ENCODE results near the gene OR1L6. TPM values are rescaled to one million over a fixed set of nuclear protein-coding genes. Genes with fewer than 3 reads are reported as not detected.

OR1L6 gene
- total RNA-seq, 1 experiment from 2014 or later: not detected

DNA sequence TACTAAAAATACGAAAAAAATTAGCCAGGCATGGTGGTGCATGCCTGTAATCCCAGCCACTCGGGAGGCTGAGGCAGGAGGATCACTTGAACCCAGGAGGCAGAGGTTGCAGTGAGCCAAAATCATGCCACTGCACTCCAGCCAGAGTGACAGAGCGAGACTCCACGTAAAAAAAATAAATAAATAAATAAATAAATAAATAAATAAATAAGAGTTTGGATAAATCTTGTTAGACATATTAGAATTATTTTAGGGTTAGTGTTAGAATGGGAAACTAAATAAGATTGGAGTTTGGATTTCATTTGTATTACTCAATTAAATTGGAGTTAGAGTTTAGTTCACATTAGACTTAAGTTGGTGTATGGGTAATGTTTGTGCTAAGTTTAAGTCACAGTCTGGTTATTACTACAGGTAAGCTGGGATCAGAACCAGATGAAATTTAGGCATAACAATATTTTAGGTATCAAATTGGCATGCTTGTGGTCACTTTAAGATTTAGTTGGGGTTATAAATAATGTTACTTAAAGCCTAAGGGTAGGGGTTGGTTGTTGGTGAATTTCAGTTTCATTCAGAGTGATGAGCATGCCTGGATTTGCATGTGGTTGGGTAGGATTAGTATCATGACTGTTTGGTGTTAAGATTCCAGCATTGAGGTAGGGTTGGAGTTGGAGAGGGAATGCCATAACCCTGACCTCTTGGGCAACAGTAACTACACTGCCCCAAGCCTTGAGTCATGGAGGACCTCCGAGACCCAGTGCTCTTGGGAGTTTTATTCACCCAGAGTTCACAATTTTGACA lies 50.0 kb downstream of the OR1L6 start:
- H3K27me3 ChIP-seq: no peaks in the 10 kb centered on the region
- H3K36me3 ChIP-seq: no peaks in the 10 kb centered on the region
- H3K4me3 ChIP-seq: no peak overlapping the region
- no peaks in the 10 kb centered on the region for H3K9me3 ChIP-seq
- no peak for DNase-seq

DNA sequence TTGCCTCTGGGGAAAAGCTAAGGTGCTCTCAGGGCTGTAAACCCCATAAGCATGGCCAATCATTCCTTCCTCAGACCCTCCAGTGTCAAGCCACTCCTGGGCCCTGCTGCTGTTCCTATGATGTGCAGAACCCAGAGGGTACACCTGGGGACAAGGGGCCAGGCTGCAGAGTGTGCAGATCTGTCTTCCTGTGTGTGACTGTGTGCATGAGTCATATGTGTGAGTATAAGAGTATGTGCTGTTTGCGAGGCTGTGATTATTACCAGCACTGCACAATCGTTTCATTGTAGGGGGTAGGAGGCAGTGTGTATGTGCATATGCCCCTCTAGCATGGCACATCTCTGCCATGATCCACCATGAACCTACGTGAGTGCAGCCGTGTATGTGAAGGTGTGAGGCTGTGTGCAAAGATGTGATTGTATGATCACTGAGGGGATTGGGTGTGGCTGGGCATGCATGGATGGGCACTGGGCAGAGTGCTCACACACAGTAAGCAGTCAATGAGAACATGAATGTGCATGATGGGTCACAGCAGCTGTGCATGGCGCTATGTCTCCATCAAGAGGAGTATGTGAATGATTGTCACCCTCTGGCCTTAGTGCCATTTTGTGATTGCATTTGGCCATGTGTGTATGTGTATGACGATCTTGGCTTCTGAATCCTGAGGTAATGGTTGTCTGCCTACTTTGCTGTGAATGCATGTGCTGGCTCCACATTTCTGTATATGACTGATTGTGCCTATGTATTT lies 55.4 kb downstream of the OR1L6 start:
- Histone ChIP-seq H3K4me3 (no peak overlapping the region), H3K9me3 (no peaks in the 10 kb centered on the region), H3K36me3 (no peaks in the 10 kb centered on the region), H3K27me3 (no peaks in the 10 kb centered on the region)
- DNase-seq: no peak

Other genes starting within 250 kb of the OR1L6 start
- not detected in 2 replicates for gene OR1J2, start 231.5 kb upstream of the OR1L6 start, total RNA-seq (2014; rRNA removed; shearing (Covaris generic); ENCODE audit: low replicate concordance)
- gene OR1J4, start 223.2 kb upstream of the OR1L6 start, total RNA-seq (2014; rRNA removed; shearing (Covaris generic); ENCODE audit: low replicate concordance): not detected in 2 replicates
- not detected in 2 replicates for gene OR1N1, start 215.0 kb upstream of the OR1L6 start, total RNA-seq (2014; rRNA removed; shearing (Covaris generic); ENCODE audit: low replicate concordance)
- gene OR1N2, start 189.2 kb upstream of the OR1L6 start, total RNA-seq (2014; rRNA removed; shearing (Covaris generic); ENCODE audit: low replicate concordance): not detected in 2 replicates
- gene OR1L8, start 158.9 kb upstream of the OR1L6 start, total RNA-seq (2014; rRNA removed; shearing (Covaris generic); ENCODE audit: low replicate concordance): not detected in 2 replicates
- not detected in 2 replicates for gene OR1Q1, start 127.6 kb upstream of the OR1L6 start, total RNA-seq (2014; rRNA removed; shearing (Covaris generic); ENCODE audit: low replicate concordance)
- gene OR1B1, start 84.7 kb upstream of the OR1L6 start, total RNA-seq (2014; rRNA removed; shearing (Covaris generic); ENCODE audit: low replicate concordance): not detected in 2 replicates
- gene OR1L1, start 80.6 kb upstream of the OR1L6 start, total RNA-seq (2014; rRNA removed; shearing (Covaris generic); ENCODE audit: low replicate concordance): not detected in 2 replicates
- not detected in 2 replicates for gene OR1L3, start 67.2 kb upstream of the OR1L6 start, total RNA-seq (2014; rRNA removed; shearing (Covaris generic); ENCODE audit: low replicate concordance)
- not detected in 2 replicates for gene OR1L4, start 18.3 kb upstream of the OR1L6 start, total RNA-seq (2014; rRNA removed; shearing (Covaris generic); ENCODE audit: low replicate concordance)
- not detected in 2 replicates for gene OR5C1, start 46.6 kb downstream of the OR1L6 start, total RNA-seq (2014; rRNA removed; shearing (Covaris generic); ENCODE audit: low replicate concordance)
- gene OR1K1, start 57.8 kb downstream of the OR1L6 start, total RNA-seq (2014; rRNA removed; shearing (Covaris generic); ENCODE audit: low replicate concordance): not detected in 2 replicates
- gene PDCL, start 86.3 kb downstream of the OR1L6 start, total RNA-seq (2014; rRNA removed; shearing (Covaris generic); ENCODE audit: low replicate concordance): 23.4 and 25.8 TPM in 2 replicates
- 17.6 and 25.1 TPM in 2 replicates for gene RC3H2, start 163.1 kb downstream of the OR1L6 start, total RNA-seq (2014; rRNA removed; shearing (Covaris generic); ENCODE audit: low replicate concordance)
- gene ZBTB6, start 171.0 kb downstream of the OR1L6 start, total RNA-seq (2014; rRNA removed; shearing (Covaris generic); ENCODE audit: low replicate concordance): 4.3 and 8.0 TPM in 2 replicates
- 0.82 and 2.3 TPM in 2 replicates for gene ZBTB26, start 189.2 kb downstream of the OR1L6 start, total RNA-seq (2014; rRNA removed; shearing (Covaris generic); ENCODE audit: low replicate concordance)
- 15.3 and 50.2 TPM in 2 replicates for gene RABGAP1, start 198.7 kb downstream of the OR1L6 start, total RNA-seq (2014; rRNA removed; shearing (Covaris generic); ENCODE audit: low replicate concordance)